Natural killer cell treated with Interleukin-12 subunit alpha and Interleukin-12 subunit beta and Interleukin-15 and Interleukin-18, amount 100 ng/mL, for 72 hours (primary cell): Measurements from ENCODE around the gene XRCC4. TPM values are rescaled to one million over a fixed set of nuclear protein-coding genes. Genes with fewer than 3 reads are reported as not detected.
"Not testable (repeated sequence)": the region's sequence is repeated elsewhere in the genome, so short reads cannot be mapped to it uniquely, and the experiment has no call there.

Source experiments
- ATAC-seq, 2 donors: fragments of 150-1000 bp; cut with Tn5 transposase in 1 of 2; sonication (Bioruptor Pico), chemical (Tn5 transposase) in 1 of 2; 2 replicates each; pipeline ENCODE4 v1.10.0; 2021
- DNase-seq: peaks from one replicate; pipeline ENCODE4 v3.0.0; 2022; ENCODE audit warnings: low spot score
- H3K27ac Mint-ChIP-seq, 2 donors: 1 replicate in 1 of 2; 2 replicates in 1 of 2; pipeline ENCODE4 v1.8.0; 2022; ENCODE audit warnings: mixed read lengths in 2 of 2, mild to moderate bottlenecking in 1 of 2, moderate library complexity in 1 of 2
- H3K27me3 Mint-ChIP-seq, 2 donors: 1 replicate in 1 of 2; 2 replicates in 1 of 2; pipeline ENCODE4 v1.8.0; 2022; ENCODE audit warnings: mixed read lengths in 2 of 2
- H3K36me3 Mint-ChIP-seq: one replicate; pipeline ENCODE4 v1.8.0; 2022; ENCODE audit warnings: mixed read lengths
- H3K4me1 Mint-ChIP-seq, 2 donors: 1 replicate in 1 of 2; 2 replicates in 1 of 2; pipeline ENCODE4 v1.8.0; 2022; ENCODE audit warnings: low read depth in 2 of 2, mixed read lengths in 2 of 2, mild to moderate bottlenecking in 1 of 2
- H3K4me3 Mint-ChIP-seq: one replicate; pipeline ENCODE4 v1.8.0; 2022; ENCODE audit warnings: mixed read lengths
- H3K9me3 Mint-ChIP-seq: 2 replicates; pipeline ENCODE4 v1.8.0; 2022; ENCODE audit warnings: mixed read lengths
- total RNA-seq, 2 donors: library from RNA; stranded (reverse); gene quantifications; one replicate each; pipeline ENCODE4 v1.2.3, GENCODE V29; 2022

The XRCC4 gene
- total RNA-seq, 2 donors from 2014 or later, result 10.2 to 13.9 TPM

GRCh38 chr5:83253720-83254119, 176.4 kb downstream of the XRCC4 start:
- no peak for DNase-seq
- peaks cover 6% of the 10 kb centered on the region for H3K36me3 Mint-ChIP-seq
- H3K9me3 Mint-ChIP-seq, result no peaks in the 10 kb centered on the region
- ATAC-seq, result no peak
- no peaks in the 10 kb centered on the region for H3K4me1 Mint-ChIP-seq
- H3K27ac Mint-ChIP-seq, result no peak overlapping the region
- no peak overlapping the region for H3K4me3 Mint-ChIP-seq
- H3K27me3 Mint-ChIP-seq, result no peaks in the 10 kb centered on the region

GRCh38 chr5:83255268-83255667, 177.9 kb downstream of the XRCC4 start:
- ATAC-seq (no peak), DNase-seq (no peak)
- Mint-ChIP-seq H3K9me3 (no peaks in the 10 kb centered on the region), H3K4me3 (no peak overlapping the region), H3K4me1 (no peaks in the 10 kb centered on the region), H3K27me3 (no peaks in the 10 kb centered on the region), H3K36me3 (peaks cover 11% of the 10 kb centered on the region), H3K27ac (no peak overlapping the region)

GRCh38 chr5:83256091-83256780, 178.9 kb downstream of the XRCC4 start:
- Mint-ChIP-seq H3K27me3 (no peaks in the 10 kb centered on the region), H3K27ac (no peak overlapping the region), H3K4me1 (no peaks in the 10 kb centered on the region), H3K36me3 (peaks cover 11% of the 10 kb centered on the region), H3K4me3 (no peak overlapping the region), H3K9me3 (no peaks in the 10 kb centered on the region)
- DNase-seq, result no peak
- ATAC-seq, result no peak

GRCh38 chr5:83257684-83258083, 180.3 kb downstream of the XRCC4 start:
- not testable (repeated sequence) for H3K9me3 Mint-ChIP-seq, H3K27me3 Mint-ChIP-seq, H3K4me3 Mint-ChIP-seq, DNase-seq, H3K27ac Mint-ChIP-seq, H3K4me1 Mint-ChIP-seq, ATAC-seq
- H3K36me3 Mint-ChIP-seq, result peaks cover 11% of the 10 kb centered on the region

GRCh38 chr5:83265318-83265717, 188.0 kb downstream of the XRCC4 start:
- DNase-seq, result no peak
- no peaks in the 10 kb centered on the region for H3K36me3 Mint-ChIP-seq
- H3K27me3 Mint-ChIP-seq, result no peaks in the 10 kb centered on the region
- ATAC-seq, result no peak
- no peak overlapping the region for H3K27ac Mint-ChIP-seq
- no peak overlapping the region for H3K4me3 Mint-ChIP-seq
- H3K9me3 Mint-ChIP-seq, result no peaks in the 10 kb centered on the region
- H3K4me1 Mint-ChIP-seq, result no peaks in the 10 kb centered on the region

- DNase-seq, result no peak
- ATAC-seq, result no peak
- Mint-ChIP-seq H3K4me3 (no peak overlapping the region), H3K4me1 (no peaks in the 10 kb centered on the region), H3K9me3 (peaks cover 5% of the 10 kb centered on the region), H3K27ac (no peak overlapping the region), H3K27me3 (no peaks in the 10 kb centered on the region), H3K36me3 (peaks cover 4% of the 10 kb centered on the region)
Observed at GRCh38 chr5:83270311-83270710, 193.0 kb downstream of the XRCC4 start.

GRCh38 chr5:83277154-83277553, 199.8 kb downstream of the XRCC4 start:
- H3K9me3 Mint-ChIP-seq, result peaks cover 5% of the 10 kb centered on the region
- ATAC-seq (no peak), DNase-seq (no peak)
- H3K4me1 Mint-ChIP-seq, result no peaks in the 10 kb centered on the region
- no peak overlapping the region for H3K27ac Mint-ChIP-seq
- H3K36me3 Mint-ChIP-seq, result peaks cover 4% of the 10 kb centered on the region
- no peaks in the 10 kb centered on the region for H3K27me3 Mint-ChIP-seq
- no peak overlapping the region for H3K4me3 Mint-ChIP-seq

GRCh38 chr5:83277953-83278352, 200.6 kb downstream of the XRCC4 start:
- H3K27ac Mint-ChIP-seq, result no peak overlapping the region
- H3K4me3 Mint-ChIP-seq, result no peak overlapping the region
- H3K27me3 Mint-ChIP-seq, result no peaks in the 10 kb centered on the region
- DNase-seq (no peak), ATAC-seq (no peak)
- H3K4me1 Mint-ChIP-seq, result no peaks in the 10 kb centered on the region
- H3K36me3 Mint-ChIP-seq, result peaks cover 4% of the 10 kb centered on the region
- peaks cover 5% of the 10 kb centered on the region for H3K9me3 Mint-ChIP-seq

GRCh38 chr5:83281176-83281575, 203.8 kb downstream of the XRCC4 start:
- Mint-ChIP-seq H3K36me3 (no peaks in the 10 kb centered on the region), H3K9me3 (no peaks in the 10 kb centered on the region), H3K27ac (no peak overlapping the region), H3K27me3 (no peaks in the 10 kb centered on the region), H3K4me1 (no peaks in the 10 kb centered on the region), H3K4me3 (no peak overlapping the region)
- ATAC-seq, result no peak
- no peak for DNase-seq

- Mint-ChIP-seq H3K27me3 (no peaks in the 10 kb centered on the region), H3K27ac (no peak overlapping the region)
Observed at GRCh38 chr5:83281658-83282057, 204.3 kb downstream of the XRCC4 start.

GRCh38 chr5:83283761-83284160, 206.4 kb downstream of the XRCC4 start:
- no peak overlapping the region for H3K27ac Mint-ChIP-seq
- no peak for DNase-seq
- peaks cover 4% of the 10 kb centered on the region for H3K9me3 Mint-ChIP-seq
- ATAC-seq, result no peak
- H3K27me3 Mint-ChIP-seq, result no peaks in the 10 kb centered on the region
- H3K4me3 Mint-ChIP-seq, result no peak overlapping the region
- H3K4me1 Mint-ChIP-seq, result no peaks in the 10 kb centered on the region
- no peaks in the 10 kb centered on the region for H3K36me3 Mint-ChIP-seq

More at GRCh38 chr5:83281658-83282057, 204.3 kb downstream of the XRCC4 start:
- no peaks in the 10 kb centered on the region for H3K4me1 Mint-ChIP-seq
- H3K4me3 Mint-ChIP-seq, result no peak overlapping the region
- no peaks in the 10 kb centered on the region for H3K9me3 Mint-ChIP-seq
- DNase-seq (no peak), ATAC-seq (no peak)
- H3K36me3 Mint-ChIP-seq, result no peaks in the 10 kb centered on the region

GRCh38 chr5:83285661-83286398, 208.5 kb downstream of the XRCC4 start:
- Mint-ChIP-seq H3K4me3 (no peak overlapping the region), H3K27me3 (no peaks in the 10 kb centered on the region), H3K36me3 (peaks cover 4% of the 10 kb centered on the region), H3K9me3 (peaks cover 4% of the 10 kb centered on the region), H3K4me1 (no peaks in the 10 kb centered on the region), H3K27ac (no peak overlapping the region)
- ATAC-seq (no peak), DNase-seq (no peak)

GRCh38 chr5:83294246-83294645, 216.9 kb downstream of the XRCC4 start:
- no peak overlapping the region for H3K27ac Mint-ChIP-seq
- H3K4me1 Mint-ChIP-seq, result no peaks in the 10 kb centered on the region
- DNase-seq, result no peak
- H3K36me3 Mint-ChIP-seq, result peaks cover 5% of the 10 kb centered on the region
- peaks cover under 1% of the 10 kb centered on the region for H3K9me3 Mint-ChIP-seq
- no peak overlapping the region for H3K4me3 Mint-ChIP-seq
- H3K27me3 Mint-ChIP-seq, result no peaks in the 10 kb centered on the region
- no peak for ATAC-seq

GRCh38 chr5:83299353-83299752, 222.0 kb downstream of the XRCC4 start:
- H3K27ac Mint-ChIP-seq, result no peak overlapping the region
- H3K9me3 Mint-ChIP-seq, result peaks cover 6% of the 10 kb centered on the region
- H3K4me3 Mint-ChIP-seq, result no peak overlapping the region
- peaks cover 0 to 9% of the 10 kb centered on the region in 2 donors for H3K4me1 Mint-ChIP-seq
- ATAC-seq (no peak), DNase-seq (no peak)
- H3K27me3 Mint-ChIP-seq, result no peaks in the 10 kb centered on the region
- H3K36me3 Mint-ChIP-seq, result peaks cover 18% of the 10 kb centered on the region
